K562 (cell line): ENCODE measurements around the gene SLFN5. TPM values are rescaled to one million over a fixed set of nuclear protein-coding genes. Genes with fewer than 3 reads are reported as not detected.

ENCODE experiments used
- CLOCK ChIP-seq: fragments of 250-450 bp; sonication (Bioruptor Pico); IDR thresholded peaks from 2 replicates; pipeline ENCODE4 v1.4.0; 2020; ENCODE audit warnings: mild to moderate bottlenecking, moderate library complexity, borderline replicate concordance
- DDX20 ChIP-seq: fragments of 450-650 bp; IDR thresholded peaks from 2 replicates; pipeline ENCODE4 v1.6.1; 2016; ENCODE audit warnings: missing genetic modification characterization, low read depth, mild to moderate bottlenecking, missing compliant biosample characterization, moderate library complexity
- FOSL1 ChIP-seq: fragments of 200-800 bp; sonication (Bioruptor generic); conservative IDR thresholded peaks from 2 replicates; pipeline ENCODE4 v1.6.1; 2016; ENCODE audit warnings: missing genetic modification characterization, missing compliant biosample characterization
- MITF ChIP-seq: IDR thresholded peaks from 2 replicates; pipeline ENCODE4 v1.6.1; 2014; ENCODE audit warnings: antibody characterized with exemption
- PHTF2 ChIP-seq: fragments of 250-450 bp; sonication (Bioruptor Pico); IDR thresholded peaks from 2 replicates; pipeline ENCODE4 v1.5.0; 2021; ENCODE audit warnings: mild to moderate bottlenecking
- RBFOX2 ChIP-seq: fragments of 200-400 bp; formaldehyde crosslinking; IDR thresholded peaks from 2 replicates; pipeline ENCODE4 v1.6.1; 2017; ENCODE audit warnings: low read depth, mild to moderate bottlenecking, low read length, moderate library complexity
- RBM17 ChIP-seq: fragments of 200-400 bp; formaldehyde crosslinking; IDR thresholded peaks from 2 replicates; pipeline ENCODE4 v1.6.1; 2017; ENCODE audit warnings: low read depth, mild to moderate bottlenecking, low read length, borderline replicate concordance
- SFPQ ChIP-seq: fragments of 200-400 bp; formaldehyde crosslinking; IDR thresholded peaks from 2 replicates; pipeline ENCODE4 v1.6.1; 2017; ENCODE audit warnings: mild to moderate bottlenecking, low read depth, low read length, moderate library complexity
- ZFPM2 ChIP-seq: fragments of 250-450 bp; sonication (Bioruptor Pico); IDR thresholded peaks from 2 replicates; pipeline ENCODE4 v1.5.1; 2022; ENCODE audit warnings: mild to moderate bottlenecking
- ZNF407 ChIP-seq: fragments of 450-650 bp; IDR thresholded peaks from 2 replicates; pipeline ENCODE4 v1.6.1; 2016; ENCODE audit warnings: low read depth
- polyA plus RNA-seq, 8 experiments: library from polyadenylated mRNA; depleted of rRNA in 4 of 8; stranded (reverse) in 5 of 8; unstranded in 3 of 8; fragments of >200 nt; fragmentation: Nextera tagmentation in 2 of 8; fragmentation: Illumina TruSeq in 1 of 8; extraction: Ambion mirVana in 2 of 8; extraction: Trizol in 1 of 8; gene quantifications; 2 replicates each; pipeline versions ENCODE4 v1.2.1 to v1.2.3, GENCODE V29; 2011 to 2014; ENCODE audit warnings: inconsistent platforms in 1 of 8, missing spikeins in 1 of 8
- total RNA-seq, 7 experiments: library from RNA; depleted of rRNA in 6 of 7; stranded (reverse); fragments of >200 nt in 6 of 7; fragmentation: Illumina TruSeq in 2 of 7; extraction: Trizol in 2 of 7; gene quantifications; 2 replicates each; pipeline versions ENCODE4 v1.2.1 to v1.2.3, GENCODE V29; 2011 to 2021; ENCODE audit warnings: low replicate concordance in 1 of 7

SLFN5 gene
- total and polyA plus RNA-seq, 9 of the 15 experiments (the other 6 are each of a cell fraction or from before 2014, with no cell fraction given) = under 0.01 to 0.18 (median 0.04) TPM; not detected in 1

GRCh38 chr17:35235289-35235688, 7.6 kb upstream of the SLFN5 start (continued):
- TF ChIP-seq MITF (no peak), FOSL1 (tag) (no peak), PHTF2 (CRISPR knock-in tag) (no peak), RBFOX2 (no peak), ZFPM2 (no peak), DDX20 (tag) (no peak), SFPQ (no peak), RBM17 (no peak), ZNF407 (no peak), CLOCK (no peak)
